Chondrocyte (in vitro differentiated cells): ENCODE measurements around the gene ANK2. TPM values are rescaled to one million over a fixed set of nuclear protein-coding genes. Genes with fewer than 3 reads are reported as not detected.

Experiments used
- DNase-seq: peaks from one replicate; pipeline ENCODE4 v3.0.0; 2021; ENCODE audit warnings: mixed read lengths, low spot score
- H3K27ac Mint-ChIP-seq: one replicate; pipeline ENCODE4 v1.8.0; 2021; ENCODE audit warnings: mild to moderate bottlenecking, moderate library complexity, mixed read lengths; ENCODE audit not compliant: unreplicated experiment
- H3K27me3 Mint-ChIP-seq: 2 replicates; pipeline ENCODE4 v1.8.0; 2021; ENCODE audit warnings: low read depth, mixed read lengths
- H3K36me3 Mint-ChIP-seq: 2 replicates; pipeline ENCODE4 v1.8.0; 2021; ENCODE audit warnings: low read depth, mixed read lengths
- H3K4me1 Mint-ChIP-seq: 2 replicates; pipeline ENCODE4 v1.8.0; 2021; ENCODE audit warnings: low read depth, mild to moderate bottlenecking, mixed read lengths
- H3K4me3 Mint-ChIP-seq: one replicate; pipeline ENCODE4 v1.8.0; 2021; ENCODE audit warnings: mild to moderate bottlenecking, moderate library complexity, mixed read lengths; ENCODE audit not compliant: unreplicated experiment
- H3K9me3 Mint-ChIP-seq: 2 replicates; pipeline ENCODE4 v1.8.0; 2021; ENCODE audit warnings: low read depth, mixed read lengths
- total RNA-seq: library from RNA; stranded (reverse); gene quantifications from 3 replicates; pipeline ENCODE4 v1.2.1, GENCODE V29; 2021
- TF ChIP-seq, protein P1 (sequence below): fragments of 200-600 bp; sonication (generic); IDR thresholded peaks from 2 replicates; pipeline ENCODE4 v1.5.0; 2021; ENCODE audit warnings: antibody characterized with exemption, mild to moderate bottlenecking, moderate library complexity

ANK2 gene
- total RNA-seq, 1 donor from 2014 or later: 71.2 TPM

DNA sequence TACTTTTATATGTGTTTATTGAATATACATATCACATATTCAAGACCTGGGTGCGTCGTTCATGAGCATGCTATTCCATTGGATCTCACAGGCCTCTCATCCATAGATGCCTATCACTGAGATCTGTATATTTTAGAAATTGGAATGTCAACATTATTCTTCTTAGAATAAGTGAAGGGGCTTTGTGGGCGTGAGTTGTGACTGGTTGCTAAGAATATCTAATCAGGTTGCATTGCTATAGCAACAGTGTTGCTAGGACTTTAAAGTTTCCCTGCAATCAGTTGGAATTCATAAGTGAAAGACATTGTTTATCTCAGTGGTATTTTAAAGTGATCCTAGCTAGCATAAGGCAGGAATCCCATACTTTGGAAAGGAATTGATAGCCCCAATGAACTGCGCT is 36.7 kb upstream of the ANK2 start:
- H3K9me3 Mint-ChIP-seq: no peaks in the 10 kb centered on the region
- no peaks in the 10 kb centered on the region for H3K27me3 Mint-ChIP-seq
- H3K4me3 Mint-ChIP-seq: no peak overlapping the region
- H3K27ac Mint-ChIP-seq: no peak overlapping the region
- H3K4me1 Mint-ChIP-seq: peaks cover 29% of the 10 kb centered on the region
- no peak for DNase-seq
- TF ChIP-seq, protein P1, sequence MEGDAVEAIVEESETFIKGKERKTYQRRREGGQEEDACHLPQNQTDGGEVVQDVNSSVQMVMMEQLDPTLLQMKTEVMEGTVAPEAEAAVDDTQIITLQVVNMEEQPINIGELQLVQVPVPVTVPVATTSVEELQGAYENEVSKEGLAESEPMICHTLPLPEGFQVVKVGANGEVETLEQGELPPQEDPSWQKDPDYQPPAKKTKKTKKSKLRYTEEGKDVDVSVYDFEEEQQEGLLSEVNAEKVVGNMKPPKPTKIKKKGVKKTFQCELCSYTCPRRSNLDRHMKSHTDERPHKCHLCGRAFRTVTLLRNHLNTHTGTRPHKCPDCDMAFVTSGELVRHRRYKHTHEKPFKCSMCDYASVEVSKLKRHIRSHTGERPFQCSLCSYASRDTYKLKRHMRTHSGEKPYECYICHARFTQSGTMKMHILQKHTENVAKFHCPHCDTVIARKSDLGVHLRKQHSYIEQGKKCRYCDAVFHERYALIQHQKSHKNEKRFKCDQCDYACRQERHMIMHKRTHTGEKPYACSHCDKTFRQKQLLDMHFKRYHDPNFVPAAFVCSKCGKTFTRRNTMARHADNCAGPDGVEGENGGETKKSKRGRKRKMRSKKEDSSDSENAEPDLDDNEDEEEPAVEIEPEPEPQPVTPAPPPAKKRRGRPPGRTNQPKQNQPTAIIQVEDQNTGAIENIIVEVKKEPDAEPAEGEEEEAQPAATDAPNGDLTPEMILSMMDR: no peak
- H3K36me3 Mint-ChIP-seq: no peaks in the 10 kb centered on the region

DNA sequence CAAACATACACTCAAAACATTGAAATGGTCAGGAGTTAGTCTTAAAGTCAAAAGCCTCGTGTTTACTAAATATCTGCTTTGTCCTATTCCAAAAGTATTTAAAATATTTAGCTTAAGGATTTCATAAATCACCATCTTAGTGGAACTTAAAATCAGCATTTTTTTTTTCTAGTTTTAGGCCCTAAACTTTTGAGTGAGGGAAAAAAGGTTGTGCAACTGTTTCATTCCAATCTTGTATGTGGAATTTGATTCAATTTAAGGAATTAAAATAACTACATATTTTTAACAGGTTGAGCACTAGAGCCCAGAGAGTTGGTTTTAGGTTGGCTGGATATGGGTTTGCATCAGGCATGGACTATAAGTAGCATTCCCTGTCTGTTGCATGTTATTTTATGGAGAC is 35.7 kb upstream of the ANK2 start:
- Mint-ChIP-seq H3K36me3 (no peaks in the 10 kb centered on the region), H3K27me3 (no peaks in the 10 kb centered on the region), H3K27ac (peak overlapping the region; percentile 4), H3K9me3 (no peaks in the 10 kb centered on the region), H3K4me3 (no peak overlapping the region), H3K4me1 (peaks cover 20% of the 10 kb centered on the region)
- TF ChIP-seq, protein P1: no peak
- no peak for DNase-seq

DNA sequence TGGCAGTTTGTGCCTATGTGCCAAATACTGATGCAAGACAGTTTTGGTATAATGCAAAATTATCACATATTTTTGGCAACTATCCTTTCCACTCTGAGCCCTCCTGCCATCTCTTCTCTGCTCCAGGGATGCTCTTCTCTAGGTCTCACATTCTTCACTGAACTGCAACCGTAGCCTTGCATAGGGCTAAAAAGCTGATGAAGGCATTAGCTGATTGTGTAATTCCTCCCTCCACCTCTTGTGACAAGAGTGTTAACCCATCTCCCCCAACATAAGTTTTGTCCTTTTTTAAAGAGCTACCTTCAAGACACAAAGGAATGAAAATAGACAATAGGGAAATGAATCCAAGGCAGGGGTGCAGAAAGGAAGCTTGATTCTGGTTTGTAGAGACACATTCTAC is 33.1 kb upstream of the ANK2 start:
- Mint-ChIP-seq H3K4me3 (no peak overlapping the region), H3K4me1 (peaks cover 28% of the 10 kb centered on the region), H3K27ac (no peak overlapping the region), H3K36me3 (no peaks in the 10 kb centered on the region), H3K27me3 (no peaks in the 10 kb centered on the region), H3K9me3 (no peaks in the 10 kb centered on the region)
- TF ChIP-seq, protein P1: no peak
- no peak for DNase-seq

DNA sequence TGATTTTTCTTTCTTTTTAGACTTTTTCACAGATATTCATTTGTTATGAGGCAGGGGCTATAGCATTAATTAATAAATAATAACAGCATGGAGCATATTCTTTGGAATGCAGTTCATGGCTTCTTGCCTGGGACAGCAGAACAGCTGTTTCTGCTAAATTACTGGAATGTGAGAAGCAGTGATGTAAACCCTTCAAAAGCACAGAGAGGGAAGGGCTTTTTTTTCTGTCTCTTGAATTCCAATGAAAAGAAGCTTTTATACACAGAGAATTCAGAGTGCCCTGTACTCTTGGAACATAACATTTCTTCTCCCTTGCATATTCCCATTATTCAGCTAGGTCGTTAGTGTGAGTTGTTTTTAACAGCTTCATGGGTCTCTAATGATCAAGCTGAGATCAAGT is 28.5 kb upstream of the ANK2 start:
- TF ChIP-seq, protein P1: no peak
- H3K4me1 Mint-ChIP-seq: peaks cover 24% of the 10 kb centered on the region
- no peak for DNase-seq
- no peak overlapping the region for H3K4me3 Mint-ChIP-seq
- no peaks in the 10 kb centered on the region for H3K27me3 Mint-ChIP-seq
- H3K36me3 Mint-ChIP-seq: no peaks in the 10 kb centered on the region
- H3K27ac Mint-ChIP-seq: peak overlapping the region; percentile 76
- H3K9me3 Mint-ChIP-seq: no peaks in the 10 kb centered on the region

DNA sequence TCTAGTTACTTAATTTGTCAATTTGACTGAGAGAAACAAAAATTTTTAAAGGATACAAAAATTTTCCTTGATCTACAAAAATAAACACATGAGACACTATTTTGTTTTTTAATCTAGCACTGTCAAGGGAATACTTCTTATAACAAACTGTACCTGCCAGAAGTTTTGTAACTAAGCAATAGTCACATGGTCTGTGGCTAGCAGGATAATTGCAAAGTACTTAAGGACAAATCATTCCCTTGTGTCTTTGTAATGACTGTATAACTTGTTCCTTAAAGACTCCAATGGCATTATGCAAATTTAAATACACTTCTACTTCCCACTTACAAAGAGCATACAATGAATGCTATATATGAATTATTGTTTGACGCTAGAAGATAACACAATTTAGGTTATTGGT is 25.1 kb upstream of the ANK2 start:
- H3K4me1 Mint-ChIP-seq: peaks cover 29% of the 10 kb centered on the region
- no peak overlapping the region for H3K27ac Mint-ChIP-seq
- H3K9me3 Mint-ChIP-seq: no peaks in the 10 kb centered on the region
- TF ChIP-seq, protein P1: no peak
- no peaks in the 10 kb centered on the region for H3K36me3 Mint-ChIP-seq
- no peak for DNase-seq
- H3K4me3 Mint-ChIP-seq: no peak overlapping the region
- no peaks in the 10 kb centered on the region for H3K27me3 Mint-ChIP-seq
